AG10803 (cell line): ENCODE data around the gene NBPF3.

Experiments
- DNase-seq: peaks from one replicate; pipeline ENCODE4 v3.0.0; 2010; ENCODE audit warnings: low read depth
- H3K4me3 ChIP-seq: 2 replicates; pipeline ENCODE4 v1.5.1; 2011; ENCODE audit warnings: mild to moderate bottlenecking, low read length, control low read depth
- CTCF ChIP-seq: conservative IDR thresholded peaks from 2 replicates; pipeline ENCODE4 v1.5.1; 2011; ENCODE audit warnings: mild to moderate bottlenecking, low read length, control low read depth, inconsistent platforms

NBPF3 gene

GRCh38 chr1:21523297-21523813 is 83.4 kb downstream of the NBPF3 start:
- no peak for DNase-seq
- TF ChIP-seq CTCF = no peak
- no peak overlapping the region for H3K4me3 ChIP-seq

- no peak overlapping the region for H3K4me3 ChIP-seq
- TF ChIP-seq CTCF = no peak
- no peak for DNase-seq
Measured at GRCh38 chr1:21524220-21524619, 84.3 kb downstream of the NBPF3 start.

- no peak overlapping the region for H3K4me3 ChIP-seq
- DNase-seq = no peak
- TF ChIP-seq CTCF = no peak
Measured at GRCh38 chr1:21524686-21525339, 84.9 kb downstream of the NBPF3 start.

GRCh38 chr1:21525340-21525717 is 85.4 kb downstream of the NBPF3 start:
- H3K4me3 ChIP-seq = no peak overlapping the region
- TF ChIP-seq CTCF = no peak
- no peak for DNase-seq

- no peak overlapping the region for H3K4me3 ChIP-seq
Measured at GRCh38 chr1:21526441-21526840, 86.5 kb downstream of the NBPF3 start.

GRCh38 chr1:21530368-21531016 is 90.6 kb downstream of the NBPF3 start:
- H3K4me3 ChIP-seq = no peak overlapping the region

More at GRCh38 chr1:21526441-21526840, 86.5 kb downstream of the NBPF3 start:
- TF ChIP-seq CTCF = no peak
- no peak for DNase-seq

More at GRCh38 chr1:21530368-21531016, 90.6 kb downstream of the NBPF3 start:
- TF ChIP-seq CTCF = no peak
- DNase-seq = no peak
